Activated CD4-positive, alpha-beta memory T cell treated with anti-CD3 and anti-CD28 coated beads for 36 hours (primary cell): ENCODE measurements around the gene UBE2E3. TPM values are rescaled to one million over a fixed set of nuclear protein-coding genes. Genes with fewer than 3 reads are reported as not detected.
A peak's percentile ranks its signal among the peaks of the same experiment; 100 is the strongest.
"Not testable (repeated sequence)": the region's sequence is repeated elsewhere in the genome, so short reads cannot be mapped to it uniquely, and the experiment has no call there.

ENCODE experiments used
- CTCF ChIA-PET: fragments of 350-600 bp; sonication (Branson Sonifier 250); formaldehyde crosslinking; loops from one replicate; lab custom pipeline; 2021; ENCODE audit warnings: antibody characterized with exemption, inconsistent platforms; lab: Charles Lee
- POLR2A ChIA-PET: fragments of 350-600 bp; sonication (Branson Sonifier 250); formaldehyde crosslinking; loops from one replicate; lab custom pipeline; 2021; ENCODE audit warnings: antibody characterized with exemption; lab: Charles Lee
- DNase-seq: peaks from one replicate; pipeline ENCODE4 v3.0.0-alpha.2; 2020
- H3K27ac Mint-ChIP-seq: one replicate; pipeline ENCODE4 v1.8.0; 2021; ENCODE audit warnings: mixed read lengths
- H3K27me3 Mint-ChIP-seq: one replicate; pipeline ENCODE4 v1.8.0; 2021; ENCODE audit warnings: mixed read lengths
- H3K36me3 Mint-ChIP-seq: one replicate; pipeline ENCODE4 v1.8.0; 2021; ENCODE audit warnings: mixed read lengths
- H3K4me1 Mint-ChIP-seq: one replicate; pipeline ENCODE4 v1.8.0; 2021; ENCODE audit warnings: low read depth, mixed read lengths
- H3K4me3 Mint-ChIP-seq: one replicate; pipeline ENCODE4 v1.8.0; 2021; ENCODE audit warnings: mild to moderate bottlenecking, mixed read lengths
- H3K9me3 Mint-ChIP-seq: one replicate; pipeline ENCODE4 v1.8.0; 2021; ENCODE audit warnings: mixed read lengths
- intact Hi-C: fragments of 100-400 bp; cut with micrococcal nuclease; formaldehyde crosslinking; loops from one replicate; pipeline ENCODE4 v1.15.1; 2023
- total RNA-seq, 2 experiments: library from RNA; stranded (reverse); gene quantifications; one replicate each; pipeline ENCODE4 v1.2.3, GENCODE V29; 2021

UBE2E3 gene
- 10 to 100 TPM; 33.0 to 34.1 TPM for total RNA-seq

- H3K27ac Mint-ChIP-seq, result peak within 1 kb of the TSS; percentile 87
- CTCF ChIA-PET, result interaction anchor here (0.6 to 2.8 kb wide), 20 partner anchors 11 to 927 kb away, joined by 3 to 14 read pairs (median 4); no protein-coding TSS in a partner anchor
- peak; percentile 88 for DNase-seq
- H3K4me3 Mint-ChIP-seq, result peak within 1 kb of the TSS; percentile 96
- POLR2A ChIA-PET, result interaction anchor here (0.6 to 2.7 kb wide), 8 partner anchors 9 to 678 kb away, joined by 3 to 10 read pairs (median 4); no protein-coding TSS in a partner anchor
- intact Hi-C loops, result loop anchor here (1.0 to 10.0 kb wide), 8 partner anchors 43 to 1737 kb away; partner anchors contain the start of genes CWC22, DNAJC10 and ITPRID2
- no peaks in the 10 kb centered on the region for H3K9me3 Mint-ChIP-seq
- H3K36me3 Mint-ChIP-seq, result peaks cover 12% of the 10 kb centered on the region
- no peaks in the 10 kb centered on the region for H3K27me3 Mint-ChIP-seq
- peaks cover 37% of the 10 kb centered on the region for H3K4me1 Mint-ChIP-seq
Observed at GRCh38 chr2:180980106-180980942, at the start of gene UBE2E3. Gene UBE2E3 (plus strand): TSS chr2:180980605. CDS start chr2:180982043, 1,438 bp downstream.

GRCh38 chr2:180931841-180932240 lies 48.6 kb upstream of the UBE2E3 start:
- CTCF ChIA-PET, result no interaction called here
- POLR2A ChIA-PET, result no interaction called here
- Mint-ChIP-seq H3K4me1 (no peaks in the 10 kb centered on the region), H3K27me3 (no peaks in the 10 kb centered on the region), H3K27ac (no peak overlapping the region), H3K9me3 (no peaks in the 10 kb centered on the region), H3K36me3 (no peaks in the 10 kb centered on the region), H3K4me3 (no peak overlapping the region)
- DNase-seq, result no peak
- intact Hi-C loops, result no loop called here

GRCh38 chr2:180933332-180933731 lies 47.1 kb upstream of the UBE2E3 start:
- no peaks in the 10 kb centered on the region for H3K36me3 Mint-ChIP-seq
- no peak for DNase-seq
- ChIA-PET POLR2A (no interaction called here), CTCF (no interaction called here)
- peaks cover 7% of the 10 kb centered on the region for H3K9me3 Mint-ChIP-seq
- H3K27ac Mint-ChIP-seq, result no peak overlapping the region
- intact Hi-C loops, result no loop called here
- no peaks in the 10 kb centered on the region for H3K27me3 Mint-ChIP-seq
- H3K4me1 Mint-ChIP-seq, result peaks cover 12% of the 10 kb centered on the region
- no peak overlapping the region for H3K4me3 Mint-ChIP-seq

GRCh38 chr2:180934911-180935310 lies 45.5 kb upstream of the UBE2E3 start:
- no peak for DNase-seq
- H3K27me3 Mint-ChIP-seq, result peaks cover 4% of the 10 kb centered on the region
- peaks cover 17% of the 10 kb centered on the region for H3K4me1 Mint-ChIP-seq
- H3K4me3 Mint-ChIP-seq, result no peak overlapping the region
- intact Hi-C loops, result no loop called here
- peaks cover 7% of the 10 kb centered on the region for H3K9me3 Mint-ChIP-seq
- POLR2A ChIA-PET, result no interaction called here
- CTCF ChIA-PET, result no interaction called here
- H3K27ac Mint-ChIP-seq, result no peak overlapping the region
- no peaks in the 10 kb centered on the region for H3K36me3 Mint-ChIP-seq

- intact Hi-C loops, result loop anchor here (1.0 kb wide), 2 partner anchors 15 to 43 kb away; partner anchors contain the start of gene UBE2E3
- POLR2A ChIA-PET, H3K4me3 Mint-ChIP-seq, H3K27me3 Mint-ChIP-seq, CTCF ChIA-PET, H3K27ac Mint-ChIP-seq, H3K9me3 Mint-ChIP-seq, H3K36me3 Mint-ChIP-seq: not testable (repeated sequence)
- peaks cover 17% of the 10 kb centered on the region for H3K4me1 Mint-ChIP-seq
- peak; percentile 46 for DNase-seq
Observed at GRCh38 chr2:180937480-180937879, 42.9 kb upstream of the UBE2E3 start.

GRCh38 chr2:180938451-180938850 lies 42.0 kb upstream of the UBE2E3 start:
- no peak overlapping the region for H3K4me3 Mint-ChIP-seq
- H3K4me1 Mint-ChIP-seq, result peaks cover 17% of the 10 kb centered on the region
- no peaks in the 10 kb centered on the region for H3K36me3 Mint-ChIP-seq
- intact Hi-C loops, result no loop called here
- H3K9me3 Mint-ChIP-seq, result peaks cover 7% of the 10 kb centered on the region
- peaks cover 4% of the 10 kb centered on the region for H3K27me3 Mint-ChIP-seq
- DNase-seq, result no peak
- POLR2A ChIA-PET, result interaction anchor here (1.2 kb wide), 1 partner anchor 31 kb away, joined by 3 read pairs; no protein-coding TSS in a partner anchor
- H3K27ac Mint-ChIP-seq, result no peak overlapping the region
- CTCF ChIA-PET, result interaction anchor here (0.6 kb wide), 1 partner anchor 259 kb away, joined by 4 read pairs; no protein-coding TSS in a partner anchor

- no peak overlapping the region for H3K4me3 Mint-ChIP-seq
- H3K4me1 Mint-ChIP-seq, result peaks cover 6% of the 10 kb centered on the region
- peaks cover 9% of the 10 kb centered on the region for H3K27me3 Mint-ChIP-seq
- intact Hi-C loops, result no loop called here
- no peaks in the 10 kb centered on the region for H3K9me3 Mint-ChIP-seq
- no peak for DNase-seq
- no peaks in the 10 kb centered on the region for H3K36me3 Mint-ChIP-seq
- POLR2A ChIA-PET, result no interaction called here
- no peak overlapping the region for H3K27ac Mint-ChIP-seq
- CTCF ChIA-PET, result interaction anchor here (0.5 kb wide), 1 partner anchor 37 kb away, joined by 3 read pairs; the partner anchor contains the start of gene UBE2E3
Observed at GRCh38 chr2:180943275-180943674, 37.1 kb upstream of the UBE2E3 start.

- ChIA-PET CTCF (interaction anchor here (0.9 kb wide), 1 partner anchor 36 kb away, joined by 3 read pairs; the partner anchor contains the start of gene UBE2E3), POLR2A (no interaction called here)
- Mint-ChIP-seq H3K27me3 (peaks cover 9% of the 10 kb centered on the region), H3K4me1 (no peaks in the 10 kb centered on the region), H3K9me3 (no peaks in the 10 kb centered on the region), H3K36me3 (no peaks in the 10 kb centered on the region), H3K27ac (no peak overlapping the region), H3K4me3 (no peak overlapping the region)
- DNase-seq, result no peak
- intact Hi-C loops, result no loop called here
Observed at GRCh38 chr2:180944372-180944771, 36.0 kb upstream of the UBE2E3 start.

GRCh38 chr2:180947208-180947689 lies 33.2 kb upstream of the UBE2E3 start:
- Mint-ChIP-seq H3K9me3 (no peaks in the 10 kb centered on the region), H3K4me1 (peaks cover 6% of the 10 kb centered on the region), H3K27ac (no peak overlapping the region), H3K36me3 (no peaks in the 10 kb centered on the region), H3K27me3 (peaks cover 11% of the 10 kb centered on the region), H3K4me3 (no peak overlapping the region)
- intact Hi-C loops, result no loop called here
- ChIA-PET POLR2A (no interaction called here), CTCF (interaction anchor here (1.4 kb wide), 1 partner anchor 34 kb away, joined by 4 read pairs; the partner anchor contains the start of gene UBE2E3)
- DNase-seq, result no peak

- peaks cover 14% of the 10 kb centered on the region for H3K27me3 Mint-ChIP-seq
- H3K36me3 Mint-ChIP-seq, result no peaks in the 10 kb centered on the region
- H3K4me1 Mint-ChIP-seq, result peaks cover 10% of the 10 kb centered on the region
- ChIA-PET POLR2A (no interaction called here), CTCF (interaction anchor here (1.4 kb wide), 1 partner anchor 30 kb away, joined by 4 read pairs; the partner anchor contains the start of gene UBE2E3)
- no peaks in the 10 kb centered on the region for H3K9me3 Mint-ChIP-seq
- intact Hi-C loops, result no loop called here
- no peak overlapping the region for H3K4me3 Mint-ChIP-seq
- no peak overlapping the region for H3K27ac Mint-ChIP-seq
- DNase-seq, result no peak
Observed at GRCh38 chr2:180949896-180950295, 30.5 kb upstream of the UBE2E3 start.

GRCh38 chr2:180952082-180952481 lies 28.3 kb upstream of the UBE2E3 start:
- H3K27me3 Mint-ChIP-seq, result peaks cover 14% of the 10 kb centered on the region
- no peaks in the 10 kb centered on the region for H3K9me3 Mint-ChIP-seq
- no peak overlapping the region for H3K27ac Mint-ChIP-seq
- ChIA-PET POLR2A (no interaction called here), CTCF (no interaction called here)
- intact Hi-C loops, result loop anchor here (1.0 kb wide), 1 partner anchor 15 kb away; no protein-coding TSS in a partner anchor
- H3K36me3 Mint-ChIP-seq, result no peaks in the 10 kb centered on the region
- no peak overlapping the region for H3K4me3 Mint-ChIP-seq
- no peak for DNase-seq
- peaks cover 10% of the 10 kb centered on the region for H3K4me1 Mint-ChIP-seq

GRCh38 chr2:180952731-180953336 lies 27.6 kb upstream of the UBE2E3 start:
- ChIA-PET CTCF (no interaction called here), POLR2A (no interaction called here)
- peaks cover 12% of the 10 kb centered on the region for H3K27me3 Mint-ChIP-seq
- intact Hi-C loops, result loop anchor here (1.0 kb wide), 1 partner anchor 16 kb away; no protein-coding TSS in a partner anchor
- no peak for DNase-seq
- H3K9me3 Mint-ChIP-seq, result no peaks in the 10 kb centered on the region
- peaks cover 10% of the 10 kb centered on the region for H3K4me1 Mint-ChIP-seq
- no peaks in the 10 kb centered on the region for H3K36me3 Mint-ChIP-seq
- H3K4me3 Mint-ChIP-seq, result no peak overlapping the region
- H3K27ac Mint-ChIP-seq, result no peak overlapping the region
